Cortex of kidney (tissue), 1 donor: ENCODE results near the gene NCF4.

Experiments used
- DNase-seq: peaks from one replicate; lab custom pipeline; 2025; lab: John Stamatoyannopoulos, UW

Gene NCF4

GRCh38 chr22:36860821-36861659, at the start of gene NCF4:
Gene NCF4 (plus strand): TSS chr22:36861006. CDS start chr22:36861172, 166 bp downstream.
- DNase-seq = no peak

- DNase-seq = no peak
These were observed 49.6 kb upstream of the NCF4 start for GRCh38 chr22:36811094-36811800.

- no peak for DNase-seq
These were observed 46.0 kb upstream of the NCF4 start for GRCh38 chr22:36814801-36815200.

GRCh38 chr22:36815558-36816338, 45.1 kb upstream of the NCF4 start:
- DNase-seq = no peak

- DNase-seq = no peak
These were observed 44.5 kb upstream of the NCF4 start for GRCh38 chr22:36816339-36816635.

GRCh38 chr22:36816636-36817524, 43.9 kb upstream of the NCF4 start, which contains the start of gene PVALB:
Gene PVALB (minus strand): TSS chr22:36817035. CDS start chr22:36817005, 30 bp downstream.
- DNase-seq = no peak

GRCh38 chr22:36817525-36817848, 43.3 kb upstream of the NCF4 start:
- no peak for DNase-seq

GRCh38 chr22:36818010-36818642, 42.7 kb upstream of the NCF4 start:
- DNase-seq = no peak

- no peak for DNase-seq
These were observed 41.7 kb upstream of the NCF4 start for GRCh38 chr22:36819112-36819511.

- DNase-seq = no peak
These were observed 38.2 kb upstream of the NCF4 start for GRCh38 chr22:36822581-36822980.

GRCh38 chr22:36823186-36823839, 37.5 kb upstream of the NCF4 start:
- no peak for DNase-seq

- DNase-seq = no peak
These were observed 36.2 kb upstream of the NCF4 start for GRCh38 chr22:36824655-36825054.

GRCh38 chr22:36826262-36826661, 34.5 kb upstream of the NCF4 start:
- no peak for DNase-seq

GRCh38 chr22:36828815-36829214, 32.0 kb upstream of the NCF4 start:
- no peak for DNase-seq

- no peak for DNase-seq
These were observed 31.3 kb upstream of the NCF4 start for GRCh38 chr22:36829370-36830002.

- DNase-seq = no peak
These were observed 30.2 kb upstream of the NCF4 start for GRCh38 chr22:36830601-36831000.

GRCh38 chr22:36831206-36831605, 29.6 kb upstream of the NCF4 start:
- DNase-seq = no peak

- DNase-seq = no peak
These were observed 29.1 kb upstream of the NCF4 start for GRCh38 chr22:36831717-36832116.

GRCh38 chr22:36833073-36833472, 27.7 kb upstream of the NCF4 start:
- no peak for DNase-seq

- no peak for DNase-seq
These were observed 24.9 kb upstream of the NCF4 start for GRCh38 chr22:36835903-36836302.
